Measurements from ENCODE around the gene AMOT.

DNA sequence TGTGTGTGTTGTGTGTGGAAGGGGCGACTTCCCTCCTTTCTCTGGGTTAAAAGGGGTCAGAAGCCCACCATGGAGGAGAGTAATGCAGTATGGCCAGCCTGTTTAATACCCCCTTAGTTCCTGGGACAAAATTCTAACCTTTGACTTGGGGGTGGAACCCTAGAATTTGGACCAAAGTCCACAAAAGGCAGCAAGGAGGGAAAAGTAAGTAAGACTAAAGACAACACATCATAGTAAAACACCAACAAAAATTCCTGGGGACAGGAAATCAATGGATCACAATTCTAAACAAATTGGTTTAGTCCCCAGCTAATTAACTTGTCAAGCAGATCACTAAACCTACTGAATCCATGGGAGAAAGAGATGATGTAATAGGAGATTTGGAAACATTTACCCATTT, 3.1 kb downstream of the AMOT start:
- TF ChIP-seq, protein P1, sequence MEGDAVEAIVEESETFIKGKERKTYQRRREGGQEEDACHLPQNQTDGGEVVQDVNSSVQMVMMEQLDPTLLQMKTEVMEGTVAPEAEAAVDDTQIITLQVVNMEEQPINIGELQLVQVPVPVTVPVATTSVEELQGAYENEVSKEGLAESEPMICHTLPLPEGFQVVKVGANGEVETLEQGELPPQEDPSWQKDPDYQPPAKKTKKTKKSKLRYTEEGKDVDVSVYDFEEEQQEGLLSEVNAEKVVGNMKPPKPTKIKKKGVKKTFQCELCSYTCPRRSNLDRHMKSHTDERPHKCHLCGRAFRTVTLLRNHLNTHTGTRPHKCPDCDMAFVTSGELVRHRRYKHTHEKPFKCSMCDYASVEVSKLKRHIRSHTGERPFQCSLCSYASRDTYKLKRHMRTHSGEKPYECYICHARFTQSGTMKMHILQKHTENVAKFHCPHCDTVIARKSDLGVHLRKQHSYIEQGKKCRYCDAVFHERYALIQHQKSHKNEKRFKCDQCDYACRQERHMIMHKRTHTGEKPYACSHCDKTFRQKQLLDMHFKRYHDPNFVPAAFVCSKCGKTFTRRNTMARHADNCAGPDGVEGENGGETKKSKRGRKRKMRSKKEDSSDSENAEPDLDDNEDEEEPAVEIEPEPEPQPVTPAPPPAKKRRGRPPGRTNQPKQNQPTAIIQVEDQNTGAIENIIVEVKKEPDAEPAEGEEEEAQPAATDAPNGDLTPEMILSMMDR (optimal IDR thresholded peaks at IDR 0.05 in 1 of 3, IDR thresholded peaks at IDR 0.05 in 1 of 3, conservative IDR thresholded peaks at IDR 0.05 in 1 of 3; ENCODE audit: extremely low read depth in 1 of 3, insufficient read depth in 2 of 3, low read length in 3 of 3): no peak
- TF ChIP-seq EZH2 (IDR thresholded peaks at IDR 0.05; ENCODE audit: low read length): no peak

Data from keratinocyte (primary cell).